HepG2 (cell line): ENCODE measurements around the gene NFATC1. TPM values are rescaled to one million over a fixed set of nuclear protein-coding genes. Genes with fewer than 3 reads are reported as not detected.

Source experiments
- ATF6 ChIP-seq: sonication (generic); formaldehyde crosslinking; conservative IDR thresholded peaks from 2 replicates; pipeline ENCODE4 v1.4.0; 2020; ENCODE audit warnings: missing genetic modification reagents
- HMGXB4 ChIP-seq, 2 experiments: sonication (generic) in 1 of 2; formaldehyde crosslinking in 1 of 2; IDR thresholded peaks; 2 replicates each; pipeline versions ENCODE4 v1.4.0 to v1.6.1; 2018 to 2020; ENCODE audit warnings: missing genetic modification reagents in 2 of 2, borderline replicate concordance in 1 of 2, low read depth in 1 of 2, mild to moderate bottlenecking in 1 of 2, missing biosample characterization in 1 of 2
- HNF1B ChIP-seq: sonication (generic); formaldehyde crosslinking; IDR thresholded peaks from 2 replicates; pipeline ENCODE4 v1.5.1; 2020; ENCODE audit warnings: mild to moderate bottlenecking, moderate library complexity, missing genetic modification reagents
- IRF2 ChIP-seq: IDR thresholded peaks from 2 replicates; pipeline ENCODE4 v1.6.1; 2018; ENCODE audit warnings: missing genetic modification reagents, missing compliant biosample characterization
- PAXIP1 ChIP-seq: sonication (generic); formaldehyde crosslinking; conservative IDR thresholded peaks from 2 replicates; pipeline ENCODE4 v1.4.0; 2020; ENCODE audit warnings: mild to moderate bottlenecking, missing genetic modification reagents, moderate library complexity
- polyA plus RNA-seq, 8 experiments: library from polyadenylated mRNA; depleted of rRNA in 3 of 8; stranded (reverse) in 7 of 8; unstranded in 1 of 8; fragments of >200 nt; fragmentation: Illumina TruSeq in 4 of 8; extraction: Trizol in 4 of 8; gene quantifications; 2 replicates each; pipeline versions ENCODE4 v1.2.1 to v1.2.3, GENCODE V29; 2011 to 2016; ENCODE audit warnings: low read depth in 4 of 8, missing spikeins in 1 of 8, mixed read lengths in 1 of 8; ENCODE audit not compliant: insufficient read depth in 1 of 8
- total RNA-seq, 5 experiments: library from RNA; depleted of rRNA; stranded (reverse); fragments of >200 nt; fragmentation: Illumina TruSeq; extraction: Trizol; gene quantifications; 2 replicates each; pipeline ENCODE4 v1.2.3, GENCODE V29; 2016; ENCODE audit warnings: low read depth in 1 of 5

Gene NFATC1
- total and polyA plus RNA-seq, 2 of the 13 experiments (the other 11 are each of a cell fraction or from before 2014, with no cell fraction given) = not detected

GRCh38 chr18:79448621-79449020 lies 52.9 kb downstream of the NFATC1 start (continued):
- no peak for TF ChIP-seq HNF1B
- TF ChIP-seq PAXIP1 (CRISPR knock-in tag) = no peak
- TF ChIP-seq IRF2 (CRISPR knock-in tag) = no peak
- TF ChIP-seq ATF6 (CRISPR knock-in tag) = no peak
- no peak for TF ChIP-seq HMGXB4 (CRISPR knock-in tag; IDR thresholded peaks at IDR 0.05; ENCODE audit: borderline replicate concordance in 1 of 2, low read depth in 1 of 2)
- TF ChIP-seq, all 625 proteins: peak for 0
